GM15510 (cell line): Measurements from ENCODE around the gene NIM1K.

Experiments used
- POLR2A ChIP-seq: IDR thresholded peaks from 3 replicates; pipeline ENCODE4 v1.6.1; 2011; ENCODE audit warnings: borderline replicate concordance; ENCODE audit not compliant: insufficient read length; ENCODE audit errors: extremely low read depth

The NIM1K gene

DNA sequence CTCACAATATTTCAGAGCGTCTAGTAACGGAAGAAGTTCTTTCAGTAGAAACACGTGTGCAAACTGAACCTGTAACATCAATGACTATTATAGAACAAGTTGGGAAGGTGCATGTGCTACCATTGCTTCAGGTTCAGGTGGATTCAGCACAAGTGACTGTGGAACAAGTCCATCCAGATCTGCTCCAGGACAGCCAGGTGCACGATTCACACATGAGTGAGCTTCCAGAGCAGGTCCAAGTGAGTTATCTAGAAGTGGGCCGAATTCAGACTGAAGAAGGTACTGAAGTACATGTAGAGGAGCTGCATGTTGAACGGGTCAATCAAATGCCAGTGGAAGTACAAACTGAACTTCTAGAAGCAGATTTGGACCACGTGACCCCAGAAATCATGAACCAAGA lies 17.4 kb upstream of the NIM1K start:
- no peak for TF ChIP-seq POLR2A

GRCh38 chr5:43179836-43180235 lies 12.2 kb upstream of the NIM1K start:
- TF ChIP-seq POLR2A = no peak

GRCh38 chr5:43182421-43182820 lies 9.6 kb upstream of the NIM1K start:
- TF ChIP-seq POLR2A = no peak

- TF ChIP-seq POLR2A = no peak
Observed at GRCh38 chr5:43190755-43191603, 1.0 kb upstream of the NIM1K start.

- no peak for TF ChIP-seq POLR2A
Observed at GRCh38 chr5:43192558-43193180, 644 bp downstream of the NIM1K start.

GRCh38 chr5:43193181-43193893 lies 1.3 kb downstream of the NIM1K start:
- no peak for TF ChIP-seq POLR2A

GRCh38 chr5:43193894-43194265 lies 1.9 kb downstream of the NIM1K start:
- no peak for TF ChIP-seq POLR2A

- TF ChIP-seq POLR2A = no peak
Observed at GRCh38 chr5:43195670-43196265, 3.7 kb downstream of the NIM1K start.

DNA sequence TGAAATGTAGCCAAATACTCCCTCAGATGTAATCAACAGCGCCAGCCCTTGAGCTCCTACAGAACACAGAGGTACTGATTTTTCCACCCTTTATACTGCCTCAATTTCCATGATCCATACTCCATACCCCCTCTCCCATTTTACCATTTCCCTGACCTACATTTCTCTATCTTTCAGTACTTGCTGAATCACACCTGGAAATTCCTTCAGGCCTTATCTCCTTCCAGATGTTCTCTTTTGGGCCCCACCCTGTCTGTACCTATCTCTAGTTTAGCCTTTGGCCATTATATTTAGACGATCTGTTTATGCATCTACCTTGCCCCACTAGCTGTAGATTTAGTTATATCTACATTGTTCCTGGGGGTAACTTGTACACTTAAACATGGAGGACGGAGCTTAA lies 5.5 kb downstream of the NIM1K start:
- no peak for TF ChIP-seq POLR2A

GRCh38 chr5:43202380-43202779 lies 10.4 kb downstream of the NIM1K start:
- no peak for TF ChIP-seq POLR2A

DNA sequence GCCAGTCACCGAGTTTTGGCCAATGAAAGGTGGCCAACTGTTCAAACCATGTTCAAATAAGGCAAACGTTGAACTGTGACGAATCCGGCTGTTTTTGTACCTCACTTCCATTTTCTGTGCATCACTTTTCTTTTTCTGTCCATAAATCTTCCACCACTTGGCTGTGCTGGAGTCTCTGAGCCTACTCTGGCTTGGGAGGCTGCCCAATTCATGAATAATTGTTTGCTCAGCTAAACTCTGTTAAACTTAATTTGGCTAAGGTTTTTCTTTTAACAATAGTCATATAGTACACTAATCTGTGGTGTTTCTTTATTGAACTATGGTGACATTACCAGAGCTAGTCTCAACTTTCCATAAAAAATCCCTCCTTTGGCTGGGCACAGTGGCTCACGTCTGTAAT lies 11.3 kb downstream of the NIM1K start:
- no peak for TF ChIP-seq POLR2A

DNA sequence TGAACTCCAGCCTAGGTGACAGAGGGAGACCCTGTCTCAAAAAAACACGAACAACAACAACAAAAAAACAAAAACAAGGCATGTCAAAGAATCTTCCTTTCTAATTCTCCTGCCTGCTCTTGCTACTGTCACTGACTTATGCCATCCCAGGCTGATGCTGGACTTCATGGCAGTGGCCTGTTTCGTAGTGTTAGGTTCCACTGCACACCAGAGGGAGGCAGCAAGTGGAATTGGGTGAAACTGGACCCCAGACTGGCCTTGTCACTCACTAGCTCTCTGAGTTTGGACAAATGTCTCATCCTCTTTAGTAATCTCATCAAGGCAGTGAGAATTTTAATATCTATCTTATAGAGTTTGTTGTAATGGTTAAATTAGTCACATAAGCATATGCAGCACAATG lies 12.9 kb downstream of the NIM1K start:
- no peak for TF ChIP-seq POLR2A

DNA sequence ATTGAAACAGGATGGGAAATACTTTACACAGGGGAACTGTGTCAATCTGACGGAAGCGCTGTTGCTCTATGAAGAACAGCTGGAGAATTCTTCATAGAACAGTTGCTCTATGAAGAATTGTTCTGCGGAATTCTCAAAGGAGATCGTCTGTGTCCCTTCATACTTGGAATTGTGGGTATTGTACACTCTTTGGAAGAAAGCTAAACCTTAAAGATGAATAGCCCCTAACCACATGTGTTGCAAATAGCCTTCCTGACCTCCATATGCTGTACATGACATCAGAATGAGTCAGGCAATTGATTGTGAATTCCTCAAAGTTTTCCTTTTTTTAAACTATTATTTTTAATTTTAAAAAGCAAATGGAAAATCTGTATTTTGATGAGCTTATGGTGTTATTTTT lies 15.6 kb downstream of the NIM1K start:
- TF ChIP-seq POLR2A = no peak

GRCh38 chr5:43208658-43209057 lies 16.6 kb downstream of the NIM1K start:
- TF ChIP-seq POLR2A = no peak

DNA sequence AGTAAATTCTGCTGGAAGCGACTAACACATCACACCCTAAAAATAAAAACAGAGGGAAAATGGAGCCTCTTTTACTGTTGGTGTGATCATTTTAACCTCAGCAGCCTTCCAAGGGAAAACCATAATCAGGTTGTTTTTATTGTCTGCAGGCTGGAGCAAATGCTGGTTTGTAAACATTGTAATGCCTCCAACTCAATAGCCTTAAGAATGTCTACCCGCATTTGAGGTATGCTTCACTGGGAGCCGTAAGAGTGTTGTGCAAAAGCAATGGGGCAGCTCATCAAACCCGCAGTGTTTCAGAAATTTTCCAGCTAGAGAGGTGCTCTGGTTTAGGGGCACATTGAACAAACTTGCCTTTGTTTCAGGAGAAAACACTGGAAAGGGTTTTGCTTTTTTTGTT lies 17.0 kb downstream of the NIM1K start:
- no peak for TF ChIP-seq POLR2A
